BLaER1 treated with 17β-estradiol and CSF1 and Interleukin-3, amounts not matched to agents 10 nM and 100 nM (cell line): ENCODE measurements around the gene SACM1L.

Experiments used
- H3K27ac ChIP-seq, 11 experiments: shearing (Covaris generic); formaldehyde crosslinking; 2 replicates each; pipeline ENCODE4 v1.8.1; 2022
- H3K27me3 ChIP-seq, 11 experiments: shearing (Covaris generic); formaldehyde crosslinking; 2 replicates each; pipeline ENCODE4 v1.8.1; 2022
- H3K36me3 ChIP-seq, 11 experiments: shearing (Covaris generic); formaldehyde crosslinking; 2 replicates each; pipeline ENCODE4 v1.8.1; 2022
- H3K4me1 ChIP-seq, 10 experiments: shearing (Covaris generic); formaldehyde crosslinking; 2 replicates each; pipeline ENCODE4 v1.8.1; 2022
- H3K4me2 ChIP-seq, 11 experiments: shearing (Covaris generic); formaldehyde crosslinking; 2 replicates each; pipeline ENCODE4 v1.8.1; 2022
- H3K4me3 ChIP-seq, 10 experiments: shearing (Covaris generic); formaldehyde crosslinking; 2 replicates each; pipeline ENCODE4 v1.8.1; 2022
- H3K9ac ChIP-seq, 11 experiments: shearing (Covaris generic); formaldehyde crosslinking; 2 replicates each; pipeline ENCODE4 v1.8.1; 2022
- H3K9me3 ChIP-seq, 11 experiments: shearing (Covaris generic); formaldehyde crosslinking; replicated peaks in 1 of 11; 2 replicates each; pipeline ENCODE4 v1.8.1; 2022
- H4K20me1 ChIP-seq, 11 experiments: shearing (Covaris generic); formaldehyde crosslinking; 2 replicates each; pipeline ENCODE4 v1.8.1; 2022
- Cebpa-rat ChIP-seq, 11 experiments: shearing (Covaris generic); IDR thresholded peaks; 2 replicates each; pipeline ENCODE4 v1.8.1; 2022

SACM1L gene

DNA sequence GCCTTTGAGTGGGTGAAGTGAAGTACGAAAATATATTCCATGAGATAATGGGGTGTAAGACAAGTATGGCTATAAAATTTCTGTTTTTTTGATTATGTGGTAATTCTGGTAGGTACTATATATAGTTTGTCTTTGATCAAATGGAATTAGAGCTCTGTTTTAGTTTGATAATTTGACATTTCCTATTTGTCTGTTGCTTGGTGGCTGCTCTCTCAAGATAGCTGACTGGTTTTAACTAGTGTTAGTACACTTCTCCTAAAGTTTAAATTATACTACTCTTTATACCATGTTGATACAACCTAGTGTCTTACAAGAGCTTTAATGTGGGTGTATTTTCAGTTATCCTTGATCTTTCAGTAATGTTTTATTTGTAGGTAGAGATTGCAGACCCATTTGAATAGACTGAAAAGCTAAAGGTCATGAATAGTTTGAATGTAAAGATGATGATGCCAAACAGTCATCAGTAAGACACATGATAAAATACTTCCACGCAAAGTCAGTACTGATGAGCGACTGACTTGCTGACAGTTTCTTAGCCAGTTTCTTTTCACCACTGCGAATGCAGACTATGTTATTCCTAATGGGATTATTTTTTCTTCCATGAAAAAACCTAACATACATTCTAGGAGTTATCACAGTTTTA is 15.2 kb downstream of the SACM1L start:
- peak overlapping the region in 2 of 11 experiments; percentile 18 to 54; a peak in 2 of 22 replicates for H3K27ac ChIP-seq
- peaks cover 0 to 4% (median 0%) of the 10 kb centered on the region in 11 experiments; a peak in 3 of 22 replicates for H3K9me3 ChIP-seq
- no peak for TF ChIP-seq Cebpa-rat (IDR thresholded peaks at IDR 0.05)
- peaks cover 25 to 71% (median 58%) of the 10 kb centered on the region in 11 experiments; a peak in 20 of 22 replicates for H4K20me1 ChIP-seq
- peak overlapping the region in 8 of 11 experiments; percentile 7 to 75 (median 58); a peak in 14 of 22 replicates for H3K4me2 ChIP-seq
- H3K27me3 ChIP-seq, result no peaks in the 10 kb centered on the region
- H3K4me1 ChIP-seq, result peaks cover 6 to 70% (median 53%) of the 10 kb centered on the region in 10 experiments; a peak in 16 of 20 replicates
- H3K9ac ChIP-seq, result peak overlapping the region in 2 of 11 experiments; percentile 36 to 43; a peak in 4 of 22 replicates
- peak overlapping the region in 2 of 10 experiments; percentile 30 to 35; a peak in 2 of 20 replicates for H3K4me3 ChIP-seq
- peaks cover 39 to 77% (median 57%) of the 10 kb centered on the region in 11 experiments for H3K36me3 ChIP-seq

DNA sequence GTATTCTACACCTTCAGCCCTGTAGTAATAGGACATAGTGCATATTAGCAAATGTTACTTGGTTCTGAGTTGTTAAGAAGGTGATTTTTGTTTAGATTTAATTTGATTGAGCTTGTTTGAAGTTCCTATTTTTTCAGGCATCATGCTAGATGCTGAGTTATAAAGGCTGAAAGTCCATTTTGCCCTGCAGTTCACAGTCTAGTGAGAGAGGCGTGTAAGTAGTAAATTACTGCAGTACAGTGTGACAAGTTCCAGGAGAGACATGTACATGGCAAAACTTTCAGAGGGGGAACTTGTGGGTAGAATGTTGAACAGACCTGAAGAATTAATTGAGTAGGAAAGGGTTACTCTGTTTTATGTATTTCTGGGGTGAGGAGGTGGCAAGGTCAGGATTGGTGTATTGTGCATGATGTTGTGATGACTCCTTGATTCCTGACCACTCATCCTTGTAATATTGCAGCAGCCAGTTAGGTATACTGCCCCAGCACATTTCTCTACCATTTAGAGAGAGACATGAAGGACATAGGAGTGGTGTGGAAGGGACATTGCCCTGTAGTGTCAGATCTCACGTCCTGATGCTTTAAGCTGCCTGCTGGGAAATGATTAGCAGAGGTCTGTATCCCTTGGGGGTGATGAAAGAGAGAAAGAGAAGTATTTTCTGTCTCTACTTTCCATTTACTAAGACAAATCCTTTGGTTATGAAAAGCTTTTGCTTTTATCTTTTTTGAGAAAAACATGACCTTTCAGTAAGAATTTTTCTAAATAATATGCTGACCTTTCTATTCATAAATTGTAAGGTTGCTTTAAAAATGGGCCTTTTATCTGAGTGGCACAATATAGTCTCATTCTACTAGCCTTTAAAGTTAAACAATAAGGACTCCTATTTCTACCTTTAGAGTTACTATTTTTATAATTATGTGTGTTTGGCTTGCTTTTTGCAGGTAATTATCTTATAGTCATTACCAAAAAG is 16.9 kb downstream of the SACM1L start:
- TF ChIP-seq Cebpa-rat (IDR thresholded peaks at IDR 0.05), result no peak
- Histone ChIP-seq H3K9me3 (peaks cover 2 to 19% (median 12%) of the 10 kb centered on the region in 11 experiments; a peak in 20 of 22 replicates), H3K27ac (peak overlapping the region in 1 of 11 experiments; percentile 19; a peak in 3 of 22 replicates), H3K4me2 (peak overlapping the region in 8 of 11 experiments; percentile 25 to 75 (median 58); a peak in 13 of 22 replicates), H3K9ac (peak overlapping the region in 2 of 11 experiments; percentile 21 to 23; a peak in 2 of 22 replicates), H3K36me3 (peaks cover 48 to 82% (median 64%) of the 10 kb centered on the region in 11 experiments), H4K20me1 (peaks cover 14 to 54% (median 41%) of the 10 kb centered on the region in 11 experiments; a peak in 18 of 22 replicates), H3K4me1 (peaks cover 7 to 68% (median 60%) of the 10 kb centered on the region in 10 experiments; a peak in 18 of 20 replicates), H3K27me3 (no peaks in the 10 kb centered on the region), H3K4me3 (no peak overlapping the region)

DNA sequence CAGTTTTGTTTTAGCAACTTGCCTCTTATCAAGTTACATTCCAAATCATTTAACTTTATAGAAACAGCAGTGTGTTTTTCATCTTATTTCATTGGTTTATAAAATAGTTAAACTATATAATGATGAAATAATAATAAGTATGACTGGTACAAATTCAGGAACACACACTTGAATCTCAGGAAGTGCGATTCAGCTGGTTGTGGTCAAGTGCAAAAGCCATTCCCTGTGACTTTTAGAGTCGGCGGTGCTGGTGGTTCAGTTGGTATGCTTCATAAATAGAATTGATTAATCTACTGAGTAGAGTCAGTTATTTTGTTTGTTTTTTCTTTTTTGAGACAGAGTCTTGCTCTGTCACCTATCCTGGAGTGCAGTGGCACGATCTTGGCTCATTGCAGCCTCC is 22.7 kb downstream of the SACM1L start:
- Histone ChIP-seq H3K9me3 (peaks cover 6 to 29% (median 23%) of the 10 kb centered on the region in 11 experiments; a peak in 20 of 22 replicates), H3K4me2 (peak overlapping the region; percentile 2 to 50 (median 31); a peak in 13 of 22 replicates), H3K36me3 (peaks cover 85 to 95% (median 90%) of the 10 kb centered on the region in 11 experiments), H3K27ac (peak overlapping the region in 4 of 11 experiments; percentile 2 to 19 (median 6); a peak in 2 of 22 replicates), H3K9ac (no peak overlapping the region), H3K4me3 (no peak overlapping the region), H3K27me3 (no peaks in the 10 kb centered on the region), H3K4me1 (peaks cover 12 to 29% (median 20%) of the 10 kb centered on the region in 10 experiments; a peak in 19 of 20 replicates), H4K20me1 (peaks cover 0 to 3% (median 0%) of the 10 kb centered on the region in 11 experiments; a peak in 2 of 22 replicates)
- TF ChIP-seq Cebpa-rat (IDR thresholded peaks at IDR 0.05), result no peak

DNA sequence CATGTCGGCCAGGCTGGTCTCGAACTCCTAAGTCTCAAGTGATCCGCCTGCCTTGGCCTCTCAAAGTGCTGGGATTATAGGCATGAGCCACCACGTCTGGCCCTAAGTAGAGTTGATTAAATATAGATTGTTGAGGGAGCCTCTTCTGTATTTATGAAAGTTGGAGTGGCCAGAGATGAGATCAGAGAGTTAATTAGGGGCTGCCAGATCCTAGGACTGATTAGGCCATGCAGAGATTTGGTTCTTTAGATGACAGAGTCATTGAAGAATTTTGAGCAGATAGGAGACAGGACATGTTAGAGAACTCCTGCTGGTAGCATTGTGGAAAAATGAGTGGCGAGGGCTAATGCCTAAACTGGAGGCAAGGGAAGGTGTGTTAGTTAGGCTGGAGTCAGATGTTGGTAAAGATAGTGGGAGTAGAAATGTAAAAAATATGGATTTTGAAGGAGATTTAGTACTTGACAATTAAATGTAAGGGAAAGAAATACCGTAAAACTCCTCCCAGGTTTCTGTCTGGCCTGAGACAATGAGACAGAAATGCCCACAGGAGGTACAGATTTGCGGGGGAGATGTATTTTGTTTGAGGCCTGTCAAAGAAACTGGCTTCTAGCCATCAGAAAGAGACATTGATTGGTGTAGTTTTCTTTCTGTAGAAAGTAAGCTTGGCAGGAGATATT is 23.4 kb downstream of the SACM1L start:
- Histone ChIP-seq H3K27me3 (no peaks in the 10 kb centered on the region), H3K4me3 (no peak overlapping the region), H3K4me2 (peak overlapping the region; percentile 2 to 50 (median 31); a peak in 12 of 22 replicates), H3K27ac (peak overlapping the region in 4 of 11 experiments; percentile 2 to 19 (median 6); a peak in 2 of 22 replicates), H4K20me1 (peaks cover 0 to 3% (median 0%) of the 10 kb centered on the region in 11 experiments; a peak in 2 of 22 replicates), H3K9me3 (peaks cover 6 to 29% (median 23%) of the 10 kb centered on the region in 11 experiments; a peak in 20 of 22 replicates), H3K9ac (no peak overlapping the region), H3K36me3 (peaks cover 85 to 95% (median 90%) of the 10 kb centered on the region in 11 experiments), H3K4me1 (peaks cover 12 to 29% (median 20%) of the 10 kb centered on the region in 10 experiments; a peak in 19 of 20 replicates)
- TF ChIP-seq Cebpa-rat (IDR thresholded peaks at IDR 0.05), result no peak

DNA sequence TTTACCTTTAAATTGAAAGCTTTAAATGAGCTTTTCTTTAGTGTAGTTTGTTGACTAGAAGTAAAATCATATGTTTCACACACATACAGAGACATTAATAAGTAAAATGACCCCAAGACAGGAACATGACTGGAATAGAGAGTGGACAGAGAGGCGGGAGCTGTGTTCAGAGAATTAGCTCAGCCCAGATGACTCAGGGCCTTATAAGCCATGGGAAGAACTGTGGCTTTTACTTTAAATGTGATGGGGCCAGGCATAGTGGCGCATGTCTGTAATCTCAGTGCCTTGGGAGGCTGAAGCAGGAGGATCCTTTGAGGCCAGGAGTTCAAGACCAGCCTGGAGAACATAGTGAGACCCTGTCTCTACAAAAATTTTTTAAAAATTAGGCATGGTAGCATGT is 26.7 kb downstream of the SACM1L start:
- Histone ChIP-seq H3K27me3 (no peaks in the 10 kb centered on the region), H3K9ac (no peak overlapping the region), H3K36me3 (peaks cover 76 to 100% (median 84%) of the 10 kb centered on the region in 11 experiments), H3K4me1 (peaks cover 4 to 21% (median 15%) of the 10 kb centered on the region in 10 experiments; a peak in 18 of 20 replicates), H3K27ac (no peak overlapping the region), H3K4me2 (no peak overlapping the region), H3K9me3 (peaks cover 6 to 14% (median 13%) of the 10 kb centered on the region in 11 experiments; a peak in 20 of 22 replicates), H3K4me3 (no peak overlapping the region), H4K20me1 (peaks cover 0 to 6% (median 0%) of the 10 kb centered on the region in 11 experiments; a peak in 1 of 22 replicates)
- TF ChIP-seq Cebpa-rat (IDR thresholded peaks at IDR 0.05), result no peak

DNA sequence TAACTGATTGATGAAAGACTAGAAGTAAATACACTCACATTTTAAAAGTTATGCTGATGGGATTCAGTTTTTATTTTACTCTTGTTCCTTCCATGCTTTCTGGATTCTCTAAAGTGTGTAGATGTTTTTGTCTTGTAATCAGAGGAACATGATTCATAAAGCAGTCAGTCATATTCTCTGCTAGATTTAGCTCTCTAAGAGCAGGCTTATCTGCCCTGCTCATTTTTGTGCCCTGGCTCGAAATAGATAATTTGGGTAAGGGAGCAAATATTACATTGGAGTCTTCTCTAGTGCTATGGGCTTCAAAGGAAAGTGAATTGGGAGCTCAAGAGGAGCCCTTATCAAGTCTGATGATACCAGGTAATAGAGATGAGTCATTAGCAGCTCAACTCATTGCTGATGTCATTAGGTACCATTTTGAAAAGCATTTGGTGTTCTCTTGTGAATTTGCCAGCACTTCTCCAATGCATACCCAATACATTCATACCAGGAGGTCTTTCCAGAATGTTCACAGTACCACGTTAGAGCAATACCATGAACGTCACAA is 27.7 kb downstream of the SACM1L start:
- H3K27ac ChIP-seq, result no peak overlapping the region
- no peak for TF ChIP-seq Cebpa-rat (IDR thresholded peaks at IDR 0.05)
- H3K4me3 ChIP-seq, result no peak overlapping the region
- H3K9me3 ChIP-seq, result peaks cover 0 to 5% (median 4%) of the 10 kb centered on the region in 11 experiments; a peak in 6 of 22 replicates
- peaks cover 0 to 6% (median 0%) of the 10 kb centered on the region in 11 experiments; a peak in 1 of 22 replicates for H4K20me1 ChIP-seq
- no peaks in the 10 kb centered on the region for H3K27me3 ChIP-seq
- no peak overlapping the region for H3K4me2 ChIP-seq
- H3K4me1 ChIP-seq, result peaks cover 4 to 12% (median 7%) of the 10 kb centered on the region in 10 experiments; a peak in 15 of 20 replicates
- H3K9ac ChIP-seq, result no peak overlapping the region
- H3K36me3 ChIP-seq, result peaks cover 71 to 100% (median 83%) of the 10 kb centered on the region in 11 experiments

DNA sequence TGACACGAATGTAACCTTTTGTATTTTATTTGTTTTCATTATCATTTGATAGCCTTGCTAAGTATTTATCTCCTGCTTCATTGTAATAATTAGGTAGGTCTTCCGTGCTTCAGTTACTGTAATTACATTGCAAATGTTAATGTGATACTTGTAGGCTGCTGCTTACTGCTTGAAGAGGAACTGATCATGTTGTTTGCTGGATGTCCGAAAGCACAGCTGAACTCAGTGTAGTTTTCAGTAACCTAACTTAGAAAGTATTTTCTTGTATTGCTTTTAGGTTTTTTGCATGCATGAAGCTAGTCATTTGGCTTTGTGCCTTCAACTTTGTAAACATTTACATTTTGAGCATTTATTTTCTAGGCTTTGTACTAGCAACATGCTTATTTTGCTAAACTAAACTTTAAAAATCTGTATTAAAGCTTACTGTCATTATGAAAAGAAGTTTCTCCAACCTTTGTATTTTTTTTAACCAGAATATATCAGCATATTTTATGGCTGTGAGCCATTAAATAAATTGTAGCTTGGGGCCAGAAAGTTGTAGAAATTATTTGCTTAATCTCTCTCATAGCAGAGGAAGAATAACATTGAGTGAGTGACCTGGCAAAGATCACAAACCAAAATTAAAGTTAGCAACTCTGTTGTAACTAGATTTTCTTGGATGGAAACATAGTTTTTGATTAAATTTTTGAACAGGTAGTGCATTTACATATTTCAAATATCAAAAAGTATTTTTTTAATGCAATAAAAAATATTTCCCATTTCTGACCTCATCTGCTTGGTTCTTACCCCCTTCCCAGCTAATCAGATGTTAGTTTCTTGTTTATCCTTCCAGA is 30.7 kb downstream of the SACM1L start:
- Histone ChIP-seq H3K4me1 (peaks cover 0 to 16% (median 4%) of the 10 kb centered on the region in 10 experiments; a peak in 12 of 20 replicates), H3K4me3 (no peak overlapping the region), H3K27ac (no peak overlapping the region), H4K20me1 (peaks cover 0 to 6% (median 0%) of the 10 kb centered on the region in 11 experiments; a peak in 1 of 22 replicates), H3K4me2 (no peak overlapping the region), H3K9me3 (no peaks in the 10 kb centered on the region), H3K9ac (no peak overlapping the region), H3K36me3 (peaks cover 71 to 100% (median 78%) of the 10 kb centered on the region in 11 experiments), H3K27me3 (no peaks in the 10 kb centered on the region)
- no peak for TF ChIP-seq Cebpa-rat (IDR thresholded peaks at IDR 0.05)
